H1 (cell line): Measurements from ENCODE around the gene FRMD4A. TPM values are rescaled to one million over a fixed set of nuclear protein-coding genes. Genes with fewer than 3 reads are reported as not detected.

Experiments used
- CTBP2 ChIP-seq: IDR thresholded peaks from 2 replicates; pipeline ENCODE4 v1.7.0; 2011; ENCODE audit warnings: borderline replicate concordance, mild to moderate bottlenecking, moderate library complexity, mixed read lengths, low read length; ENCODE audit not compliant: insufficient read depth, insufficient read length
- EZH2 ChIP-seq: fragments of 200-600 bp; sonication (generic); IDR thresholded peaks from 2 replicates; pipeline ENCODE4 v1.7.1; 2012; ENCODE audit warnings: low read depth, mild to moderate bottlenecking, moderate library complexity, low read length, inconsistent platforms; ENCODE audit not compliant: severe bottlenecking
- MAX ChIP-seq: IDR thresholded peaks from 2 replicates; pipeline ENCODE4 v1.6.1; 2012; ENCODE audit warnings: inconsistent platforms
- polyA plus RNA-seq, 7 experiments: library from polyadenylated mRNA; depleted of rRNA in 3 of 7; stranded (reverse) in 5 of 7; unstranded in 2 of 7; fragments of >200 nt in 5 of 7; fragments of 200-250 nt in 2 of 7; gene quantifications; 1 replicate in 5 of 7; 2 replicates in 1 of 7; 4 replicates in 1 of 7; pipeline versions ENCODE4 v1.2.1 to v1.2.3, GENCODE V29; 2011 to 2013; ENCODE audit warnings: missing spikeins in 2 of 7, mixed read lengths in 2 of 7
- total RNA-seq: library from RNA; stranded (reverse); fragmentation: NEBNext Ultra II Directional; extraction: Animal tissue kit (Norgen Biotek cat#: 25700); gene quantifications from 2 replicates; pipeline ENCODE4 v1.2.1, GENCODE V29; 2021

FRMD4A gene
- total and polyA plus RNA-seq, 2 of the 8 experiments (the other 6 are each of a cell fraction or from before 2014, with no cell fraction given): 38.6 to 39.6 TPM

- TF ChIP-seq CTBP2 (no peak), EZH2 (no peak), MAX (no peak)
Measured at GRCh38 chr10:13657101-13657680, 673.5 kb downstream of the FRMD4A start (continued).
